Superior temporal gyrus (tissue), 1 donor: Measurements from ENCODE around the gene FBXO10.

Experiments used
- DNase-seq: peaks from one replicate; pipeline ENCODE4 v3.0.0-alpha.2; 2016; ENCODE audit errors: extremely low spot score

Gene FBXO10

DNA sequence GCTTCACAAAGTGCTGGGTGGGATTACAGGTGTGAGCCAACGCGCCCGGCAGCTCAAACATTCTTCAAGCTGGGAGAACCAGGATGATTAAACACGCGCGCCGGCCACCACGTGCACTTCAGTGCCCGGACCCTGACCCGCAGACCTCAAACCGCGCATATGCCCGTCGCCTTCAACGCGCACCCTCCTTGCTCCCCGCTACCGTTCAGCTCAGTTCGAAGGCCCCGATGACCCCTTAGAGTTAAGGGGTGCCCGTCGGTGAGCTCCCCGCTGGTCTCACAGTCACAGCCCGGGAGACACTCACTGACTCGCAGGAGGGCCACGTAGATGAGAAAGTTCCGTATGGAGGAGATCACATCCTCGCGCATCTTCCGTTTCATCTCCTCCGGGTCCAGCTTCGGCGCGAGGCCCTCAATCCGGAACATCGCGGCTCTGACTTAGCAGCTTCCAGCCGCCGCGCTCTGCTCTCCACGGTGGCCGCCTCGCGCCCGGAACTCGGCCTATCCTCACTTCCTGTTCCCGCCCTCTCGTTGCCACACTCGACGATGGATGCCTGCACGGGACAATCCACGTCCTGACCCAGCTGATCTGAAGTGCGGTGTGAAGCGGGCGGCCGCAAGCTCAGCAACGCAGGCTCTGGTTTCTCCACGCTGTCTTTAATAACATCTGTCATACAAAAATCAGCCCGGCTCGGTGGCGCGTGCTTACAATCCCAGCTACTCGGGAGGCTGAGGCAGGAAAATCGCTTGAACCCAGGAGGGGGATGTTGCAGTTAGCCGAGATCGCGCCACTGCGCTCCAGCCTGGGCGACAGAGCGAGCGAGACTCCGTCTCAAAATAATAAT is 16.1 kb upstream of the FBXO10 start, which contains the start of gene TOMM5:
TOMM5 (minus strand) TSS at position 490 of the 844 bp plus-strand sequence; CDS start at position 425, 65 bp downstream.
- peak; percentile 95 for DNase-seq

DNA sequence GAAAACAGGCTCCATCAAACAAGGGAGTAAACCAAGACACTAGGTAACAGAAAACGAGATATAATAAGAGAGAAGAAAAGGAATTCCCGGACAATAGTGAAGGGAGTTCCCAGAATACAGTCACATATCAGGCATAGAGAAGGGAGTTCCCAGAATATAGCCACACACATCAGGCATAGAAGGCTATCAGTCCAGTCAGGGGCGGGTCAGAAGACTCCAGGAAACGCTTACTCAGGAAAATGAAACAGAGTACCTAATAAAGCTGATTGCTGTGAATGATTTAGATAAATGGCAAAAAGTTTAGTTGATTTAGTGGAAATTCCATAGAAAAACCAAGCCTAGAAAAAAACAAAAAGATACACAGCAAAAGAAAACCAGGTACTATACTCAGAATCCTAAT is 11.3 kb upstream of the FBXO10 start:
- DNase-seq, result no peak

- no peak for DNase-seq
Measured at GRCh38 chr9:37583522-37584121, 7.4 kb upstream of the FBXO10 start.

- peak; percentile 88 for DNase-seq
Measured at GRCh38 chr9:37582548-37583157, 6.5 kb upstream of the FBXO10 start.

DNA sequence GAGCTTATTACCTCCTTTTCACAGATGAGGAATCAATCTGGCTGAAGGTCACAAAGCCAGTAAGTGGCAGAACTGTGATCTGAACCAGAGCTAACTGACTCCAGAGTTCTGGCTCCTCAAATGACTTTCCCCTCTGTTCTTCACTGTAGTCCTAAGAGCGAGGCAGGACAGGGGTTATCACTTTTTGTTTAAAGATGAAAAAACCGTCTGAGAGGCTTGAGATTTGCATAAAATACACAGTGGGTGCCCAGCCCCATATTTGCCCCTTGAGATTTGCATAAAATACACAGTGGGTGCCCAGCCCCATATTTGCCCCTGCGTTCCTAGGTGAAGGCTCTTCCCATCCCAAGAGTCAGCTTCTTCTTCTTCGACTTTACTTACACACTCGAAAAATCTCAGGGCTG is 667 bp downstream of the FBXO10 start:
- DNase-seq, result no peak

DNA sequence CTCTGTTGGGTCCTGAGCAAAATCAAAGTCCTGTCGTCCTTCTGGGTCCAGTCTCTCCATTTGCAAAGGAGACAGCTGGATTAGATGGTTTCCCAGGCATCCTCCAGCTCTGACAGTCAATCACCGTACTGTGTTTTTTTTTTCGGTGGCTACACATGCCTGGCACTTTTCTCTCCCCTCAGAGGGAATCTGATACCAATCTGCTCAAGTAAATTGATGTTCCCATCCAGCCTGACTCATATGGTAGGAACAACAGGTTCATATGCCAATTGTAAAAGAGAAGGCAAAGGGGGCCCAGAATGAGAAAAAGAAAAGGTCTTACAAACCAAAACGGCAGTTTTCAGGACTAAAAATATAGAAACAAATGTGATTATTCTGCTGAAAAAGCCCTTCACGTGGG is 1.2 kb downstream of the FBXO10 start:
- DNase-seq, result no peak

DNA sequence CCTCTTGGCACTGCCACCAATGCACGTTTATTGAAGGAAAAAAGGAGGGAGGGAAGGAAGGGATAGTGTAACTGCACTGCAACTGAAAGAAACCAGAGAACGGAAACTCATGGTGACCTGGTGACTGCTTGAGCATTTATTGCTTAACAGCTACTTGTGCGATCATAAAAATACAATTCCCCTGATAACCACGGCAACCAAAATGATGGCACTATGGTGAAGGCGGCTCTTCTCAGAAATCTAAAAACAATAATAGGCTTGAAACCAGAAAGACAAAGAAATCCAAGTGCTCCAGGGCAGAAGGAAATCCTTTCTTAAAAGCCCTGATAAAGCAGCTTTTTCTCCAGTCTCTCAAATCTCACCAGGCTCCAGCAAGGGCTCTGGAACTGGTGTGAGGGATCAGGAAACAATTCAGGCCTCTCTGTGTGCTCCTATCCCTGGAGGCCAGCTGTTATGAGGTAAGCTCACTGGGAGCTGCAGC is 1.9 kb downstream of the FBXO10 start:
- DNase-seq, result no peak

- no peak for DNase-seq
Measured at GRCh38 chr9:37571282-37571681, 4.9 kb downstream of the FBXO10 start.

- DNase-seq, result no peak
Measured at GRCh38 chr9:37566716-37567115, 9.5 kb downstream of the FBXO10 start.

- no peak for DNase-seq
Measured at GRCh38 chr9:37565661-37566618, 10.2 kb downstream of the FBXO10 start.

- DNase-seq, result no peak
Measured at GRCh38 chr9:37564916-37565315, 11.3 kb downstream of the FBXO10 start.

- DNase-seq, result no peak
Measured at GRCh38 chr9:37563806-37564513, 12.2 kb downstream of the FBXO10 start.

DNA sequence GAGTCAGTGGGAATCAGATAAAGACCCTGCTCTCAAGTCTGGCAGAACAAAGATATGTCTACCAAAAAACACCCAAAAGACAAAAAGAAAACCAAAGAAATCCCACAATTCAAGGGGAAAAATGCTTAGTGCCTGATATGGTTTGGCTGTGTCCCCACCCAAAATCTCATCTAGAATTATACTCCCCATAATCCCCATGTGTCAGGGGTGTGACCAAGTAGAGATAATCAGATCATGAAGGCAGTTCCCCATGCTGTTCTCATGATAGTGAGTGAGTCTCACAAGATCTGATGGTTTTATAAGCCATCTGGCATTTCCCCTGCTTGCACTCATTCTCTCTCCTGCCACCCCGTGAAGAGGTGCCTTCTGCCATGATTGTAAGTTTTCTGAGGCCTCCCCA is 13.4 kb downstream of the FBXO10 start:
- no peak for DNase-seq

GRCh38 chr9:37561682-37562081 is 14.5 kb downstream of the FBXO10 start:
- no peak for DNase-seq

- DNase-seq, result no peak
Measured at GRCh38 chr9:37559855-37560592, 16.2 kb downstream of the FBXO10 start.

DNA sequence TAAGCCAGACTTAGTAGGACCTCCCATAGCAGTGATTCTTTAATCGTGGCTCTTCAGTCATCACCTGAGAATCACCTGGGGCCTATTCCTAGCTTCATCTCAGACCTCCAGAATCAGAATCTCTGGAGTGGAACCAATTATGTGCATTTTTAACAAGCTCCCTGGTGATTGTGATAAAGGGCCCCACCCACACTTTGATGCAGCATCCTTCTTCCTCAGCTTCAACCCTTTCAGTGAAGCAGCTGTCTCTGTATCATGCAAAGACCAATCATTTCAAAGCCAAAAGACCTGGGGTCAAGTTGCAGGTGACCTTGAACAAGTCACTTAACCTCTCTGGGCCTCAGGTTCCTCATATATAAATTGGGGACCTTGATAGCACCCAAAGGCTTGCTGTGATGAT is 17.1 kb downstream of the FBXO10 start:
- DNase-seq, result no peak

DNA sequence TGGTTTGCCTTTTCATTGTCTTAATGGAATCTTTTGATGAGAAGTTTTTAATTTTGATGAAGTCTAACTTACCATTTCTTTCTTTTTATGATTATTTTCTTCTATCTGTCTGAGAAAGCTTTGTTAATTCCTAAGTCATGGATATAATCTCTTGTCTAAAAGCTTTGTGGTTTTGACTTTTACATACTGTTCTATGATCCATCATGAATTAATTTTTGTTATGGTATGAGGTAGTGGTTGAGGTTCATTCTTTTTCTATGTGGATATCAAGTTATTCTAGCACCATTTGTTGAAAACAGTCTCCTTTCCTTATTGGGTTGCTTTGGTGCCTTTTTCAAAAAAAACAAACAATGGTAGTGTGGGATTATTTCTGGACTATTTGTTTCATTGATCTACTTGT is 20.4 kb downstream of the FBXO10 start:
- no peak for DNase-seq

DNA sequence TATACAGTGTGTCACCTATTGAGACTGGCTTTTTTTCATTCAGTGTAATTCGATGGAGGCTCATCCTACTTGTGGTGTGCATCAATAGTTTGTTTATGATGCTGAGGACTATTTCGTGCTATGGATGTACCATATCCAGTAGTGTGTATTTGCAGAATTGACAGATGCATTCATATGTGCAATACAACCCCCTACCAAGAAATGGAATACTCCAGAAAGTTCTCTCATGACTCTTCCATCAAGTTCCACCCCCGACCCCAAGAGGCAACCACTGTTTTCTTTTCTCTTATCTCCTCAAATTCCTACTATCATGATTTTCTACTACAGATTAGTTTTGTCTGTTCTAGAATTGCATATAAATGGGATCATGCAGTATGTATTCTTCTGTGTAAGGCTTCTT is 21.9 kb downstream of the FBXO10 start:
- no peak for DNase-seq

GRCh38 chr9:37551888-37552287 is 24.3 kb downstream of the FBXO10 start:
- DNase-seq, result no peak

GRCh38 chr9:37551468-37551867 is 24.7 kb downstream of the FBXO10 start:
- DNase-seq, result no peak
